ENCODE results near the gene DCAF16. TPM values are rescaled to one million over a fixed set of nuclear protein-coding genes. Genes with fewer than 3 reads are reported as not detected.
A peak's percentile ranks its signal among the peaks of the same experiment; 100 is the strongest.

The DCAF16 gene
- total RNA-seq, 1 donor from 2014 or later = 32.7 TPM

DNA sequence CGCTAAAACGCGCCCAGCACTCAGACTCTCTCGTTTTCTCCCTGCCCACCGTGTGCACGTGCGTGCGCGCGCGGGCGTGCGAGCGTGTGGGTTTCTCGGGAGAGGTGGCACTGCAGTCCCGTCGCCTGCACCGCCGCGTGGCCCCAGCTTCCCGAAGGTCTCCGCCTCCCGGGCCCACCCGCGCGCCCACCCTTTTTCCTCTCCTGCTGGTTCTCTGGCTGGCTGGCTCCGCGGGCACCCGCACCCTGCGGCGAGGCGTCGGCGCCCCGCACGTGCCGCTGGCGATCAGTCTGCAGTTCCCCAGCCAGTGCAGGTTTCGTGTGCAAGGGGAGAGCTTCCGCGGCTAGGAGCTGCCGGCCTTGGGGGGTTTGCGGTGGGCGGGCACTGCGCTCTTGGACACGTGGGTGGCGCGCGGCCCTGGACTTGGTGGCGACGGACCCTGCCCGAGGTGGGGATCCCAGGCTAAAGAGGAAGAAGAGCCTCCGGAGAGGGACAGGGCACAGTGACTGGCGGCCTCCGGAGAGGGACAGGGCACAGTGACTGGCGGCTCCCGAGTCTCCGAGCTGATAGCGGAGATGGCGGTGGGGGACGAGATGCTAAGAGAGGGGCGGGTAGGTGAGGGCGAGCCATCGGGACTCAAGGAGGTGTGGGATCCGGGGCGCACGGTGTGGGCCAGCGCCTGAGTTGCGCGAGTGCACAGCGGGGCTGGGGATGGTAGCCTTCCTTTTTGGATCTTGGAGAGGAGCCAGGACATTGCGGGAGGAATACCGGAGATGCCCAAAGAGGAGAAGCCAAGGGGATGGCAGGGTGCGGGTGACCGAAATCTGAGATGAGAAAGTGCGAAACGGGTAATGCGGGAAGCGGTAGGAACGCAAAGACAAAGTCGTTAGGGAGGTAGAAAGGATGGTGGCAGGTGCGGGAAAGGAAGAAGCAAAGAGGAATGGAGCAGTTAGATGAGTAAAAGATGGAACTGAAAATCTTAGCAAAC is 29.0 kb downstream of the DCAF16 start, which contains the start of gene FAM184B:
Gene FAM184B (minus strand): TSS at position 322 of the 988 bp plus-strand sequence. CDS start 322 bp downstream, outside the sequence.
- H3K27ac ChIP-seq (ENCODE audit: low read depth, low read length) = no peak within 1 kb of the TSS
- peaks cover 14% of the 10 kb centered on the region for H3K4me1 ChIP-seq (ENCODE audit: insufficient read depth, low read length)
- Mint-ChIP-seq H3K27ac (ENCODE audit: unreplicated experiment) (no peak within 1 kb of the TSS), H3K27me3 (ENCODE audit: low read depth, unreplicated experiment) (peaks cover 23% of the 10 kb centered on the region), H3K4me3 (ENCODE audit: unreplicated experiment) (peak within 1 kb of the TSS; percentile 78), H3K36me3 (ENCODE audit: low read depth, unreplicated experiment) (no peaks in the 10 kb centered on the region), H3K4me1 (ENCODE audit: low read depth, unreplicated experiment) (peaks cover 16% of the 10 kb centered on the region), H3K9me3 (ENCODE audit: unreplicated experiment) (no peaks in the 10 kb centered on the region)
- H3K27me3 ChIP-seq (ENCODE audit: insufficient read depth, low read length) = peaks cover 13% of the 10 kb centered on the region
- H2AFZ ChIP-seq (ENCODE audit: low read depth, low read length) = peak within 1 kb of the TSS; percentile 78
- no peaks in the 10 kb centered on the region for H3K9me3 ChIP-seq (ENCODE audit: insufficient read depth, low read depth, low read length)
- H3K4me2 ChIP-seq (ENCODE audit: low read length) = peak within 1 kb of the TSS; percentile 86
- peak within 1 kb of the TSS; percentile 52 for H3K4me3 ChIP-seq (ENCODE audit: insufficient read depth, low read depth, low read length)
- H3K79me2 ChIP-seq (ENCODE audit: insufficient read depth, low read length) = no peaks in the 10 kb centered on the region
- TF ChIP-seq EZH2 (IDR thresholded peaks at IDR 0.05; ENCODE audit: insufficient read depth, low read length) = peak; percentile 49
- TF ChIP-seq CTCF (IDR thresholded peaks at IDR 0.05; ENCODE audit: insufficient read depth, low read depth, low read length) = no peak
- DNase-seq (ENCODE audit: low read depth) = peak; percentile 4
- H3K9ac ChIP-seq (ENCODE audit: low read length) = peak within 1 kb of the TSS; percentile 51
- H4K20me1 ChIP-seq (ENCODE audit: insufficient read depth, low read length) = no peaks in the 10 kb centered on the region
- no peak for FAIRE-seq
- no peaks in the 10 kb centered on the region for H3K36me3 ChIP-seq (ENCODE audit: insufficient read depth, low read length)

DNA sequence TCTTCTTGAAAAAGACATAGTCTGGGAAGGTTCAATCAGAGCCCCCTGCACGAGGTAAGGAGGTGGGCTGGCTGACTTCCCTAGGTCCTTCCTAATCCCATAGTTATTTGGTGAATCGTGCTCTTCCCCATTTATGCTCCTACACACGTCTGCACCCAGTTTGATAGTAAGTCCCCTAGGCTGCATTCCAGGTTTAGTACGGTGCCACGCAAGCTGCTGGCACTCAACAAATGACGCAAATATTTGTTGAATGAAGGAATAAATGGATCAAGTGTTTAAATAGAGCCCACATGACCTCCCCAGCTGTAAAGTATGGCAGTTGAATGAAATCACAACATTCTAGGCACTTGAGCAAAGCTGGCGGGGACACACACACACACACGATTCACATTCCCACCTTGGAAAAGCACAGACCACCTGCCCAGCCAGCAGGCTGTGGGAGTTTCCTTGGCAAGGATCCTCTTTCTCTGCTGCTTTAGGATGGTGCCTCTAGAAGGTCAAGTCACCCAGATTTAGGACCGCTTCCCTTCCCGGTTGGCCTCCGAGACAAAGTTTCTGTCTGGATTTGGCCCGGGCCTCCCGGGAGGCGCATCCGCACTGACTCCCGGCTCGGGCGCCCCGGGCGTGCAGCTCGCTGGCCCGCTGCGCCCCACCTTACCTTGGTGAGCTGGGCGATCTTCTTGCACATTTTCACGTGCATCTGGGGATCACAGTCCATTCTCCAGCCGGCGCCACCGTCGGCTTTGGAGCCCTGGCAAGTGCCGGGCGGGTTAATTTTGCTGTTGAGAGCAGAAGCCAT is 29.9 kb downstream of the DCAF16 start:
- H3K9me3 ChIP-seq (ENCODE audit: insufficient read depth, low read depth, low read length) = no peaks in the 10 kb centered on the region
- peaks cover 13% of the 10 kb centered on the region for H3K27me3 ChIP-seq (ENCODE audit: insufficient read depth, low read length)
- no peaks in the 10 kb centered on the region for H3K36me3 ChIP-seq (ENCODE audit: insufficient read depth, low read length)
- H3K4me3 ChIP-seq (ENCODE audit: insufficient read depth, low read depth, low read length) = peak overlapping the region; percentile 52
- H3K4me3 Mint-ChIP-seq (ENCODE audit: unreplicated experiment) = peak overlapping the region; percentile 78
- H3K27ac Mint-ChIP-seq (ENCODE audit: unreplicated experiment) = no peak overlapping the region
- DNase-seq (ENCODE audit: low read depth) (peak; percentile 61), FAIRE-seq (no peak)
- peak overlapping the region; percentile 86 for H3K4me2 ChIP-seq (ENCODE audit: low read length)
- TF ChIP-seq EZH2 (IDR thresholded peaks at IDR 0.05; ENCODE audit: insufficient read depth, low read length) (no peak), CTCF (IDR thresholded peaks at IDR 0.05; ENCODE audit: insufficient read depth, low read depth, low read length) (no peak)
- peaks cover 14% of the 10 kb centered on the region for H3K4me1 ChIP-seq (ENCODE audit: insufficient read depth, low read length)
- peaks cover 23% of the 10 kb centered on the region for H3K27me3 Mint-ChIP-seq (ENCODE audit: low read depth, unreplicated experiment)
- peak overlapping the region; percentile 78 for H2AFZ ChIP-seq (ENCODE audit: low read depth, low read length)
- no peaks in the 10 kb centered on the region for H4K20me1 ChIP-seq (ENCODE audit: insufficient read depth, low read length)
- no peaks in the 10 kb centered on the region for H3K36me3 Mint-ChIP-seq (ENCODE audit: low read depth, unreplicated experiment)
- peak overlapping the region; percentile 51 for H3K9ac ChIP-seq (ENCODE audit: low read length)
- no peaks in the 10 kb centered on the region for H3K9me3 Mint-ChIP-seq (ENCODE audit: unreplicated experiment)
- H3K4me1 Mint-ChIP-seq (ENCODE audit: low read depth, unreplicated experiment) = peaks cover 12% of the 10 kb centered on the region
- no peaks in the 10 kb centered on the region for H3K79me2 ChIP-seq (ENCODE audit: insufficient read depth, low read length)
- no peak overlapping the region for H3K27ac ChIP-seq (ENCODE audit: low read depth, low read length)

All from astrocyte (in vitro differentiated cells and primary cell).